Measurements from ENCODE around the gene ECHS1.
"Not testable (repeated sequence)": the region's sequence is repeated elsewhere in the genome, so short reads cannot be mapped to it uniquely, and the experiment has no call there.

The ECHS1 gene

DNA sequence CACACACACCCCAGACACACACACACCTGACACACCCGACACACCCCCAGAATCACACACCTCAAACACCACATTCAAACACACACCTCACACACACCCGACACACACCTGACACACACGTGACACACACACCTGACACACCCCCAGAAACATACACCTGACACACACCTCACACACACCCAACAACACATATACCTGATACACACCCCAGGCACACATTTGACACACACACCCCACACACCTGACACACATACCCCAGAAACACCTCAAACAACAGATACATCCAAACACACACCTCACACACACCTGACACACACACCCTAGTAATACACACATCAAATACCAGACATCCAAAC lies 35.8 kb downstream of the ECHS1 start:
- no peak for DNase-seq

DNA sequence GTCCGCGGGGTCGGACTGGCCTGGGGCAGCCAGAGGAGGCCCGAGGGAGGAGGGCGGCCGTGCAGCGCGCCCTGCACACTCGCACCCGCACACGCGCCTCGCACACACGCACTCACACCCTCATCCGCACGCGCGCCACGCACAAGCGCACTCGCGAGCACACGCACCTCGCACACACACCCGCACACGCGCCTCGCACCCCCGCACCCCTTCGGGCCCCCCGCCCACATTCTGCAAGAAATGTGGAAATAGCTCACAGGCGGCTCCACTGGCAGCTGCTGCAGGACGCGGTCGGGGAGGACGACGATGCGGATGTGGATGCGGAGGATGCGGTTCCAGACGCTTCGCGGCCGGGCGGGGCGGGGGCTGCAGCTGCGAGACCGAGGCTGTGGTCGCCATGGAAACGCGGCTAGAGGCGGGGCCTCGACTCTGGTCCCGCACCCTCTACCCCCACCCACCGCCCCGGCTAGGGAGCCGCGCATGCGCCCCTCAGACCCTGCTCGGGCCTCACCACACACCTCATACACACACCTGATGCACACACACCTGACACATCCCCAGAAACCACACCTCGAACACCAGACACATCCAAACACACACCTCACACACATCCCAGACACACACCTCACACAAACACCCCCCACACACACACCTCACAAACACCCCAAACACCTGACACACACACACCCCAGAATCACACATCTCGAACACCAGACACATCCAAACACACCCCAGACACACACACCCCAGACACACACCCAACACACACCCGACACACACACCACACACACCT lies 36.4 kb downstream of the ECHS1 start, which contains the start of gene CALY:
Gene CALY (minus strand): TSS at position 320 of the 793 bp plus-strand sequence. CDS start 7,907 bp downstream, outside the sequence.
- no peak for DNase-seq

DNA sequence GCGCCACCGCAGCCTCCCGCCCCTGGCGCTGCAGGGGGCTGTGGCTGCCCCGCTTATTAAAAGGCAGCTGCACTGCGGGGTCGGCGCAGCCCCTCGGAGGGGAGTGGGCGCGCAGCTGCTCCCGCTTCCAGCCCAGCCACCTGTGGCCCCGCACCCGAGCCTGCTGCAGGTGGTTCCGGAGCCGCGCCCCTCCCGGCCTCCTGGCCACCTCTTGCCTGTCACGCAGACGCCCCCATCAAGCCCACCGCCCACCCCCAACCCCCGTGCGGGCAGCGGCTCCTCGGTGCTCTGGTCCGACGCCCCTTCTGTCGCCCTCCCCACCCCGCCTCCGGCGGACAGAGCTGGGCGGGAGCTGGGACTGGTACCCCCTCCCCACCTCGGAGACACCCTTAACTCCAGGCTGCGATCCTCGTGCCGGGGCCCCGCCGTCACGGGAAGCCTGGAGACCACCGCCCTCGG lies 37.0 kb downstream of the ECHS1 start:
- no peak for DNase-seq

DNA sequence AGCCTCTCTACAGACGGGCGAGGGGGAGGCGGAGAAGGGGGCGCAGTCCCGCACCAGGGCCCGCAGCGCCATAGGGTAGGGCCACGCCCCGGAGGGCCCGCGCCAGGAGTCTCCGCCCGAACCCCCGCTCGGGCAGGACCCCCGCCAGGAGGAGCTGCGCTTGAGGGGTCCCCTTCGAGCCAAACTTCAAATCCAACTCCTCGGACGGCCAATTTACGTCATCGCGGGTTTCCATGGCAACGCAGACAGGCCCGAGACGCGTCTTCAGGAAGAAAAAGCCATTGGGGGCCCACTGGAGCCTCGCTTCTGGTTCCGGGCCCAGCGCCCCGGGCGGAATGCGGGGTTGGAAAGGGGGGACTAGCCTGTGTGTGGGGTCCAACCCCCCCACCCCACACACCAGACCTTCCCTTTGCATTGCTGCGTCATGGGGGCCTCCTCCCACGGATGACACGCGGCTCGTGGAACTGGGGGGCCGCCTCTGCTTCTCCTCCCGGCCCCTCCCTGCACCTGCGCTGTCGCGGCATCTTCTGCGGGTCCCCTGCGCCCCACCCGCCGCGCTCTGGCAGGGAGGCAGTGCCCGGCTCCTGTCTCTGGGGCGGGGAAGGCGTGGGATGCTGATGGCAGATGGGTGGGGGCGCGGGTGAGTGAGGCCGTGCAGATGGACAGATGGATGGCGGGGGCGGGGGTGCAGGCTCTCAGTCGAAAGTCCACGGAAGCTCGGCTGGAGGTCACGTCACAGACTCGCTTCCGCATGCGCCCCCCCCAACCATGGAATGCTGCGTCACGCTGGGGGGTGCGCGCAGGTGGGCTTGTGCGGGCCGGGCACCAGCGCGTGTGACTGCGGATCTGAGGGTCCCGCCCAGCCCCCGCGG lies 37.7 kb downstream of the ECHS1 start:
- DNase-seq = no peak

DNA sequence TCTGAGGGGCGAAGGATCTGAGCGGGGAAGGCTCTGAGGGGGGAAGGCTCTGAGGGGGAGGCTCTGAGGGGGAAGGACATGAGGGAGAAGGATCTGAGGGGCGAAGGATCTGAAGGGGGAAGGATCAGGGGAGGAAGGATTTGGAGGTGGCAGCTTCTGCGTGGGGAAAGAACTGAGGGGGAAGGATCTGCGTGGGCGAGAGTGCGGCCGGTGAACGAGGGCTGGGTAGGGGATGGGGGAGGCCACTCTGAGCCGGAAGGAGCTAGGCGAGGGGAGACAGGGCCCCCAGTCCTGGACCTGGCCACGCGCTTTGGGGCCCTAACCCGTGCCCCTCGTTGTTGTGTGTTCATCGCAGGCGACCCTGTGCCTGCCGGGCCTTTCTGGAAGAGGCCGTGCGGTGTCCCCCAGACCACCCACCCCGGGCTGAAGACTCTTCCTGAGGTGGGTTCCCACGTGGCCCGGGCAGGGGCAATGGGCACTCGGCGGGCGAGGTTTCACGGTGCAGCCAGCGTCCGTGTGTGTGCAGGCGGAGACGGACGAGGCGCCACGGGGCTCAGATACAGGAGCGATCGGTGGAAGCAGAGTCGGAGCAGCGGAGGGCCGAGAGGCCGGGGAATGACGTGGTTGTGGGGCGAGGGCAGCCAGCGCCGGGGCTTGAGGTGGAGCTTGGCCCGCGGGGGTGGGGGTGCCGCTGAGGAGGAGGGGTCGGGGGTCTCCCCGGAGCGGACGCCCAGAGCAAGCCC lies 38.5 kb downstream of the ECHS1 start:
- DNase-seq = no peak

DNA sequence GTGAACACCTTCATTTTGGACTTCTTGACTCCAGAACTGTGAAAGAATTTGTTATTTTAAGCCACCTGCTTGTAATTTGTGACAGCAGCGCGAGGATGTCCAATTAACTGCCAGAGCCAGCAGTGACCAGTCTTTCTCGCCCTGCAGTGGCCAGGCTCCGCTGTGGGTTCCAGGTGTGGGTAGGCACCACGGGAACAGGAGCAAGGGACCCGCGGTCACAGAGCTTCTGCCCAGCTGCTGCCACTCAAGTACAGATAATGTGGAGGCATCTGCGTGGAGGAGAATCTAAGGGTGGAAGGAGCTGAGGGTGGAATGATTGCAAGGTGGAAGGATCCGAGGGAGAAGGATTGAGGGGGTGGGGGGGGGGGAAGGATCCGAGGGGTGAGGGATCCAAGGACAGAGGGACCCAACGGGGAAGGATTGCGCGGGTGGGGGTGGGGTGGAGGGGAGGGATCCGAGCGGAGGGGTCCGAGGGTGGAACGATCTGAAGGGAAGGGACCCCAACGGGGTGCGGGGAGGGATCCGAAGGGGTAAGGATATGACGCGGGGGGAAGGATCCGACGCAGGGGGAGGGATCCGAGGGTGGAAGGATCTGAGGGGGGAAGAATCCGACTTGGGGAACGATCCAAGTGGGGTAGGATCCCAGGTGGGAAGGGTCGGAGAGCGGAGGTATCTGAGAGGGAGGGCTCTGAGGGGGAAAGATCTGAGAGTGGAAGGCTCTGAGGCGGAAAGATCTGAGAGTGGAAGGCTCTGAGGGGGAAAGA lies 40.0 kb downstream of the ECHS1 start:
- DNase-seq = no peak

DNA sequence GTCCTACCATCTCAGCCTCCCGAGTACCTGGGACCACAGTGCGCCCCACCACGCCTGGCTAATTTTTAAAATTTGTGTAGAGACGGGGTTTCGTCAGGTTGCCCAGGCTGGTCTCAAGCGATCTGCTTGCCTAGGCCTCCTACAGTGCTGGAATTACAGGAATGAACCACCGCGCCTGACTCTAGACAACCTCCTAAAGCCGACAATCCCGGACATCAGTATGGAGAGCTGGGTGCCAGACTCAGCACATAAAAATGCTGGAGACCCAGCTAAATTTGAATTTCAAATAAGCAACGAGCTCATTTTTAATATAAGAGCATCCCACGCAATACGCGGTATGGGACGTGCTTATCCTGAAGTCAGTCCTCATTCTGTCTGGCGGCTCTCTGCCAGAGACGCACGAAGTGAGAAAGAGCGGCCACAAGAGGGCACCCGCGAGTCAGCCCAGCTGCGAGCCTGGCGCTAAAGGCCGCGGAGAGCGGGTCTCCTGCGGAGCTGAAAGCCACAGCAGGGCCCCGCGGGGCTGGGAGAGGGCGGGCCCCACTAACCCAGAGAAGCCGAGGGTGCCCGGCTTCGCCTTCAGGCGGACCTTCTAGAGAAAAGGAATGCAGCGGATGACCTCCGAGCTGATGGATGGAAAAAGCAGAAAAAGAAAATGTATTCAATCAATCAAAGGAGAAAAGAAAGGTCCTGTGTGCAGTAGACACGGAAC lies 43.5 kb downstream of the ECHS1 start:
- DNase-seq = no peak

DNA sequence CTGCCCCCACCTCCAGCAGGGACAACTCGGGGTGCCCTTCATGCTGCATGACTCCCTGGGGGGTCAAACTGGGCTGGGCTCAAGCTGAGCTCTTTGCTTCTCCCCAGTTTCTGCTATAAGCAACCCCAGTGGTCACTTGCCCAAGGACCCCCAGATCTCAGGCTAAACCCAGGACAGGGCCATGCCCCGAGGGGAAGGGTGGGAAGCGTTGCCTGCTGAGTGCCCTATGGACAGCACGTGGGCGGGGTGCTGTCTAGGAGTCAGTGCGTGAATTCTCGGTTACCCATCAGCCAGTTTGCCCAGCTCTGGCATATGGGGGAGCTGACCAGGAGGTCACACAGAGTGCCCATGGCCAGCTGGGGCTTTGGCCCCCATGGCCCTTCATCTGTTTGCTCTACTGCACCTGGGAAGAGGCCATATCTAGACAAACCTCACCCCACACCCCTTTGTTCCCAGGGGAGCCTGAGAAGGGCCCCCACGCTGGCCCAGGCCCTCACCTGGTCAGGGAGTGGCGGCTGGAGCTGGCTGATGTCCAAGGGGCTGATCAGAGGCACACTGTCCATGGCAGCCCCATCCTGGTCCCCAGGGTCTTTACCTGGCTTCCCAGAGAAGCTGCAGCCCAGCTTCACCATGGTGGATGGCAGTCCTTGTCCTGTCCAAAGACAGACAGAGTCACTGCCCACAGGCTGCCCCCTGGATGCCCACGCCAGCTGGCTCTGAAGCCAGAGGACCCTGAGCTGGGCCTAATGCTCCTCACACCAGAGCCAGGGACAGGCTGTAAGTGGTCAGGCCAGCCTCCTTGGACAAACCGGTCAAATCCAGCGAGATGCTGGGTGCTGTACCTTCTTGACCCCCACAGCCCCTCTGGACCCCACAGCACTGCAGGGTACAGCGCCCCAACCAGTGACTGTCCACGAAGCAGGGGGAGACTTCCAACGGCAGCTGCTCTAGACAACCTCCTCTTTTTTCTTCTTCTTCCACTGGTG lies 44.5 kb downstream of the ECHS1 start:
- DNase-seq = no peak

DNA sequence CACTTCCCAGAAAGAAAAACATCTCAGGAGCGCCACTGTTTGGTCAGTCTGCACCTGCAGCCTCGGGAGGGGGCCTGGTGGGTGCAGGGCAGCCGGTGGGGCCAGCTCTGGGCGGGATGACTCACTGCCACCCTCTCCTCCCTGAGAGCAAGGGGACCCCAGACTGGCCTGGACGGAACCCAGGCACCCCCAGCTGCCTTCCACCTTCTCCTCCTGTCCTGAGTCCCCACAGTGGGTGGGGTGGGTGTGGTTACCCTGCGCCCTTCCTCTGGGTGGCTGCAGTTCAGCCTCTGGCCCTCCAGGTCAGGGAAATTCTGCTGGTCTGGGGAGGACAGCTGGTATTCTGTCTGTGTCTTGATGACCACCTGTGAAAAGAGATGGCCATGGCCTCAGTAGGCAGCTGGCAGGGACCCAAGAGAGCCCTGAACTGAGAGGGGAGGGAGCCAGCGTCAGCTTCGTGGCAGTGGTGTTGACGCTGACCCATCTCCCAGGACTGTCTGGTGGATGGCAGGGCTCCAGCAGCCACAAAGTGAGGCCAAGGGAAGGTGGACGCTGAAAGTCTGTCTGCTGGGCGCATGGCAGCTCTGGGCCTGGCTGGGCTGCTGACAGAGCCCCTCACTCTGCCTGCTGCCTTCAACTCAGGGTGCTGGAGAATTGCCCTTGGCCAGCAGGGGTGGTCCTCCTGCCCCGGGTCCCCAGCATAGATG lies 45.4 kb downstream of the ECHS1 start:
- DNase-seq = no peak

DNA sequence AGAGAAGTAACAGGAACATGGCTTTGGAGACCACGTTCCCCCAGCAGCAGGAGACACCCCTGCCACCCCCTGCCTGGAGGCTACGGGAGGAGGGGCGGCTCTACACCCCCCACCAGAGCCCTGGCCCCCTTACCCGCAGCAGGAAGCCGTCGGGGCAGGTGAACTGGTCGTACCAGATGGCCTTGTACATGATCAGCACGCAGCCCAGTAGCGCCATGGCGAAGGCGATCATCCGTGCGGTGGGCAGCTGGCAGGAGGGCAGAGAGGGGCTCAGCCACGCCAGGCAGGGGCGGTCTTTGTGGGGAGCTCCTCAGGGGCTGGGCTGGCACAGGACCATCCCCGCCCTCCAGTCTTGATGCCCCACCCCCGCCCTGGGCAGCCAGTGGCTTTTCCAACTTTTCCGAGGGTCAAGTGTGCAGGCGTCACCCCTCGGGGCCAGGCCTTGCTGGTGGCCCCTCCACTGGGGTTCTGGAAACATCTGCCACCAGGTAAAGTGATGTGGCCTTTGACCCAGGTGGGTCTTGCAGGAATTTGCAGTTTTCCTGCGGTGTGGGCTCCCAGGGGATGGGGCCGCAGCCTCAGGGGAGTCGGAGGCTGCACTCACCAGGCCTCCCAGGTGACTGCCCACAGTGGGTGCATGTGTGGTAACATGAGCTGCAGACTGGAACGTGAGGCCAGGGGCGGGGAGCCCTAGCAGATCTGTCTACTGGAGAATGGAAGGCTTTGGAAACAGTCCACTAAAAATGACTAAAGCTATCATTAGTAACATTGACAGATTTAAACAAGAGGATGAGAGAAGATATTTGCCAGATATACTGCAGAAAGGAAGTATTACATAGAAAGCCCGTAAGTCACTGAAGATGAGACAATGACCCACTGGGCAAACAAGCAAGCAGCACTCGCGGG lies 46.2 kb downstream of the ECHS1 start:
- DNase-seq = no peak

DNA sequence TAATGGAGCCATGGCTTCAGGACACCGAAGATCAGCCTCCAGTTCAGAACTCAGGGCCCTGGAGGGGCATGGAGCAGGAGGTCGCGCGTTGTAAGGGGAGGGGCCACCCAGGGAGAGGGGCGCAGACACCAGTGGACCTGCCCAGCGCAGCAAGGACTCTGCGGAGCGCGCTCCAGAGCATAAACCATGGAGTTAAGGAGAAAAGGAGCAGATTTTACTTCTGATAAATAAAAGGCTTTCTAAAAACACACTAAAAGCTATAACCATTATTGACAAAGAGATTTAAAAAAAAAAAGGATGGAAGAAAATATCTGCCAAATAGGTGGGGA lies 47.0 kb downstream of the ECHS1 start:
- no peak for DNase-seq

DNA sequence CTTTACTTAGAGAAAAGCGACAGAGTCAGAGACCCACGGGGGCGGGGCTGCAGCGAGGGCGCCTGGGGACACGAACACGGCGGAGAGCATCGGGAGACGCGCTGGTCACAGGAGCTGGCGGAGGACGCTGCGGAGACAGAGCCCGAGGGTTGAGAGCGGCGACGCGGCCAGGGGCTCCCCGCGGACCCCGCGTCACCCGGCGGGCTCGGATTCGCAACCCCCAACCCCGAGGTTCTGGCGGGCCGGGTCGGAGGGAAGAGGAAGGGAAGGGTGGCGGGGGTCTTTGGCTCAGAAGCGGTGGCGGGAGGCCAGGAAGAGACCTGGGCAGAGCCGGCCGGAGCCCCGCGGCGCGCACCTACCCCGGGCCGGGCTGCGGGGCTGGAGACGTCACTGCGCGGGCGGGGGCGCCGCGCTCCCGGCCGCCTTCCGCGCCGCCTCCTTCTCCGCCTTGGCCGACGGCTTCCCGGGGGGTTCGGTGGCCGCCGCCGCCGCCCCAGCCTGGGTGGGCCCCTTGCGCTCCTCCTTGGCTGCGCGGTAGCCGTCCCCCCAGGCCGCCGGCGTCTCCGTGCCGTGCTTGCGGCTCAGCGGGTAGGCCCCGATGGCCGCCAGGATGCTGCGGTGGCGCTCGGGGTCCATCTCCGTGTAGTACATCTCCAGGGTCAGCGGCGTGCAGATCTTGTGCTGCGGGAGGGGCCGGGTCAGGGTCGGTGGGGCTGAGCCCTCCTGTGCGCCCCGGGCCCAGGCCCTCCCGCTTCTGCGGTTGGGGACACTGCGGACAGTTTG lies 47.5 kb downstream of the ECHS1 start:
- DNase-seq = no peak

DNA sequence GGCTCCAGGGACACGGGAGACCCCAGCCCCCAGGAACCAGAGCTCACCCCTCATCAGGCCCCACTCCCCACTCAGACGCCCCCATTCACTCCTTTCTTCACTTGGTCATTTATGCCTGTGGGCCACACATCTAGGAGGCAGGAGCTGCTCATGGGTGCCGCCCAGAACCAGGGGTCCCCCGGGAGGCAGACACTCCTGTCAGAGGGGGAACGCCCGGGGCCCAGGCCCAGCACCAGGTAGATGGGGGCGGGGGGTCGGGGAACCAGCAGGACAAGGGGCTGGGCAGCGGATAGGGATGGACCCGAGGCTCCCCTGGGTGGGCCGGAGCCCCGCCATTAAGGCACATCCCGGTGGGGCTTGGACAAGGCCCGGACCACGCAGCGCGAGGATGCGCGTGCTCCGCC lies 48.3 kb downstream of the ECHS1 start:
- no peak for DNase-seq

DNA sequence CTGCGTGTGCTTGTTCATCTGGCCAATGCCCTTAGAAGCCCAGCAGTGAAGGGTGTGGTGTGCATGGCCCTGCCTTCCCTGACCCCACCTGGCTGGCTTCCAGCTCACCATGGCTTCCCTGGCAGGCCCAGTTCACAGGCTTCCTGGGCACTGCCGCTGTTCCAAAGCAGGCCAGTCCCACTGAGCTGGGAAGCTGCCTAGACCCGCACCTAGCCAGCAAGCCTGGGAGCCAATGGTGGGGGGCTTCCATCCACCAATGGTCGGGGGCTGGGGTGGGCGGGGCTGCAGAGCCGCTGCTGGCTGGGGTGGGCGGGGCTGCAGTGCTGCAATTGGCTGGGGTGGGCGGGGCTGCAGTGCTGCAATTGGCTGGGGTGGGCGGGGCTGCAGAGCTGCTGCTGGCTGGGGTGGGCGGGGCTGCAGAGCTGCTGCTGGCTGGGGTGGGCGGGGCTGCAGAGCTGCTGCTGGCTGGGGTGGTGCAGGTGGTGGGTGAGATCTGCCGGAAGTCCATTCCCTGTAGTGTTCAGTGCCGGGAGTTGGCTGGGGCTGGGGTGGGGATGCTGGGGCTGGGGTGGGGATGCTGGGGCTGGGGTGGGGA lies 48.9 kb downstream of the ECHS1 start:
- peak; percentile 54 for DNase-seq

DNA sequence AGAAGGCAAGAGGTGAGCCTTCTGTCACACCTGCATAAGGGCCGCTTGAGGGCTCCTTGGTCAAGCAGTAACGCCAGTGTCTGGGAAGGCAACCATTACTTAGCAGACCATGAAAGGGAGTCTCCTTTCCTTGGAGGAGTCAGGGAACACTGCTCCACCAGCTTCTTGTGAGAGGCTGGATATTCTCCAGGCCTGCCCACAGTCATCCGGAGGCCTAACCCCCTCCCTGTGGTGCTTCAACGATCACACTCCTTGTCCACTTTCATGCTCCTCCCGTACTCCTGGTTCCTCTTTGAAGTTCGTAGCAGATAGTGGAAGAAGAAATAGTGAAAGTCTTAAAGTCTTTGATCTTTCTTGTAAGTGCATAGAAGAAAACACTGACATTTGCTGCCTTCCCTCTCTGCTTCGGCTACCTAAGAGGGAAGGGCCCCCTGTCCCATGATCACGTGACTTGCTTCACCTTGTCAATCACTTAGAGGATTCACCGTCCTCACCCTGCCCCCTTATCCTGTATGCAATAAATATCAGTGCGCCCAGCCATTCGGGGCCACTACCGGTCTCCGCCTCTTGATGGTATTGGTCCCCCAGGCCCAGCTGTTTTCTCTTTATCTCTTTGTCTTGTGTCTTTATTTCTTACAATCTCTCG lies 51.0 kb downstream of the ECHS1 start:
- not testable (repeated sequence) for DNase-seq

DNA sequence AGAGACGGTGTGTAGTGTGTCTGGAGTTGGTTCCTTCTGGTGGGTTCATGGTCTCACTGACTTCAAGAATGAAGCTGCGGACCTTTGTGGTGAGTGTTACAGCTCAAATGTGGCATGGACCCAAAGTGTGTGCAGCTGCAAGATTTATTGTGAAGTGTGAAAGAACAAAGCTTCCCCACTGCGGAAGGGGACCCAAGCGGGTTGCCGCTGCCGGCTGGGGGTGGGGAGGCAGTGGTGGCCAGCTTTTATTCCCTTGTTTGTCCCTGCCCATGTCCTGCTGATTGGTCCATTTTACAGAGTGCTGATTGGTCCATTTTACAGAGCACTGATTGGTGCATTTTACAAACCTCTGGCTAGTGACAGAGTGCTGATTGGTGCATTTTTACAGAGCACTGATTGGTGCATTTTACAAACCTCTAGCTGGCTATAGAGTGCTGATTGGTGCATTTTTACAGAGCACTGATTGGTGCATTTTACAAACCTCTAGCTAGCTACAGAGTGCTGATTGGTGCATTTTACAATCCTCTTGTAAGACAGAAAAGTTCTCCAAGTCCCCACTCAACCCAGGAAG lies 52.2 kb downstream of the ECHS1 start:
- not testable (repeated sequence) for DNase-seq
